ENCODE results near the gene DCBLD2.

Gene DCBLD2

DNA sequence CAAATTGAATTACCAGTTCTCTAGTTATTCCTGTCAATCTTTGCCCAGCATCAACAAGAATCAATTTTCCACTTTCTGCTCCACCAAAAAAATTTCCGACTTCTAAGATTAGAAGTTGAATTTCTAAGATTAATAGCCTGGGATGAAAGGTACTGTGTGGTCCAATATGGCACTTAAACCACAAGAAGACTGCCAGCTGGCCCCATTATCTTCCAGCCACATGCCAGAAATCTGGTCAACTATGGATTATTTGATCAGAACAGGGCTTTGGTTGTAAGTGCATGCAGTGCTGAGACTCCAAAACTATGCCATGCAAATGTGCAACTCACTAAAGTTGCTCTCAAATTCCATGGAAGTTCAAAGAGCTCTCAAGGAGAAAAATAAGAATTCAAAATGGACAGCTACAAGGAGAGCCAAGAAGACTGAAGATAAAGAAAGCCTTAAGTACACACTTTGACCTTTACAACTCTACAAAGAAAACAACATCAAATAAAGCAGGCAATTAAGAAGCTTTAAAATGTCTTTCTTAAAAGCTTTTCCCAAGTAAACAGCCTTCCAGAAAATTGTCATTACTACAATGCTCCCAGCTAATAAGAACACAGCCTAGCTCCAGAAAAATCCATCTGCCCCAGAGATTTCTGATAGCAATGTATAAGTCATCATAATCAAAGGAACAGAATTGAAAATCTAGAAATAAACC lies 74.1 kb downstream of the DCBLD2 start:
- DNase-seq: no peak

DNA sequence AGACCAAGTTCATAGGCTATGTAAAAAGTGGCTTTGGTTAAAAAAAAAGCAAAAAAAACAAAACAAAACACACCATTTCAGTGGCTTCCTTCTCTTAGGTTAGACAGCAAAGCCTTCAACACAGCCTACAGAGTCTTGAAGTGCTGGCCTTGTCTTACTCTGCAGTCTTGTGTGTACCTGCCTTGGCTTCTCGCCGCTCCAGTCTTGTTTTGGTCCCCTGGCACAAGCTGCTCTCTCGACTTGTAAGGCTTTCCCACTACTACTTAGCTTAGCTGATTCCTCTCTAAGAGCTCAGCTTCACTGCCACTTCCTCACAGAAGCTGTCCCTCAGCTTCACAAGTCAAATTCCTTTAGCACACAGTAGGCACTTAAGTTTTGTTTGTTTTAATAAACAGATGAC lies 75.4 kb downstream of the DCBLD2 start:
- DNase-seq: no peak

DNA sequence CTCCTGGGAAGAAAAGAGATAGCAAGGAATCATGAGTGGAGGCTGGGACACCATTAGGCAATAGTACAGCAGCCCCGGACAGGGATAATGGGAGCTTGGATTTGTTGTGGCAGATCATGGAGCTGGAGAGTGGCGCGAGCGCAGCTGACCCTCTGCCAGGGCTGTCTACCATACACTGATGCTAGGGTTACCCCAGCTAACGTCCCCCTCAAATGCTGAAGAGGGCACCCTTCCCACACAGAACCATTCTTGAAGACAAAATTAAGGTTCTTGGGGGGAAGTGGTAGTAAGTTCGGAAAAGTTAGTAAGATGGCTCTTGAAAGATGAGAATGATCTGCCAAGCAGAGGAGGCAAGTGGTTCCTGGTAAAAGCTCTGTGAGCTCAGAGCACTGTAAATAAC lies 77.2 kb downstream of the DCBLD2 start:
- DNase-seq: no peak

DNA sequence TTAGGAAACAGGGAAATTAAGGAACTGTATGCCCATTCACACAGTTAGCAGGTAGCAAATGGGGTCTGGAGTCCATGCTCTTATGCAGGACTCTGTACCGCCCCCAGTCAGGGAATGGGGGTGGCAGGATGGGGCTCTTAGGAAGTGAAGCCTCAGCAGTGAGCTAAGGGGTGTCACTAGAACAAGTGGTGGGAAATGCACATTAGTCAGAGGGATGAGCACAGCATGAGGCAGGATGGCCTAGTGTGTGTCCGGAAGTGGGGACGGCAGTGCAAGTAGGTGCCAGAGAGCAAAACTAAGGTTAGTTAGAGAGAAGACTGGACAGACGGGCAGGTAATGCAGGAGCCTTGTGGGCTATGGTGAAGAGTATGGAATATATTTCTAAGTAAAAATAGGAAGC lies 77.7 kb downstream of the DCBLD2 start:
- no peak for DNase-seq

DNA sequence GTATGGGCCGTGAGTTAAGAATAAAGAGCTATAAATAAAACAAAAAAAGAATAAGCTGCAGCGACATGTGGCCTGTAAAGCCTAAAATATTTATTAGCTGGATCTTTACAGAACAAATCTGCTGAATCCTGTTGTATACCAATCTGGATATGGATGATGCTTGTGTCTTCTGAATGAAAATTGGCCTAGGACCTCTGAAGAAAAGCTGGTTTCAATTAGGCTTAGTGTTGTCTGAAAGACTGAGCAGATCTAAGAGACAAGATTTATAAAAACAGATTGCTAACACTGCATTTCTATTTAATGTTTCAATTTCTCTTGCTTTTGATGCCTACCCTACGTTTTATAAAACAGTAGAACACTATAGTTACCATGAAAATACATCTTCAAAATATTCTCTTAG lies 80.4 kb downstream of the DCBLD2 start:
- DNase-seq: no peak

DNA sequence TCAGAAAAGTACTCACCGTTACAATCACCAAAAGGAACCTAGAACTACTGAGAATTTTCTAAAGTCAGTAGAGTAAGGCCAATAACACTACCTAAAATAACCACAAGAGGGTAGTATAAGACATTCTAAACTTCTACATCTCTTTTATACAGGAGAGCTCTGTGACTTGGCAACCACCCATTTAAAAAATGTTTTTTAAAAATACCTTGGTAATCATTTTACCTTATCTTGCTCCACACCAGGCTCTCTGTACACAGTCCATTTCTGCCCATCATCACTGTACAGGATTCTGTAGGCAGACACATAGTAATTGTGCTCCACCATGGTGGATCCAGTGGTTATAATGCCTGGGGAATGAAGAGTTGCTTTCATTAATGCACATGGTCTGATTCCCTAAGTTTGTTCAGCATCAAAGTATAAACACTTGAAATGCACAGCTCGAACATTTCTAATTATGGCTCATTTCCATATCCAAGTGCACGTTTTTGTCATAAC lies 83.9 kb downstream of the DCBLD2 start:
- peak; percentile 50 for DNase-seq

DNA sequence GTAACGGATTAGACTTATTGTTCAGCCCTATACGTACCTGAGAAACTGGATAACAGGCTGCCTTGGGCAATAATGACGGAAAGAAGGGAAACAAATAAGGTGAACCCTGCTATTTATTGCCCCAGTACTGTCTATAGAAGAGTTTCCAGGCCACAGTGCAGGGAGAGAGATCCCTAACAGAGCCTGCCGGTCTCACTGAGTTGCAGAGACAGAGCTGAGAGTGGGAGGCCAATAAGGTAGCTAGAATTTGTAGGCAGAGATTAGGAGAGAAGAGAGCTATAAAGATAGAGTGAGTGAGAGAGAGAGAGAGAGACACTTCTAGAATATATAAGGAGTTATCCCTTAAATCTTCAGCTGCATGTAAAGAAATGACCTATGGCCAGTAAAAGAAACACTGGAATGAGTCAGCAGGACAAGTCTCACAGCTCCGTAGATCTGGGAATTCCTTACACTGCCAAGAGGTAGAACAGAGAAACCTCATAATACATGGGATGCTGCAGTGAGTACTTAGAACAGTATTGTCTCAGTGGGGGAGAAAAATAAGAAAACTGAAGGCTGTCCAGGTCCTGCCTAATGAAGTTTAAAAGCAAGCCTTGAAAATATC lies 86.6 kb downstream of the DCBLD2 start:
- no peak for DNase-seq

DNA sequence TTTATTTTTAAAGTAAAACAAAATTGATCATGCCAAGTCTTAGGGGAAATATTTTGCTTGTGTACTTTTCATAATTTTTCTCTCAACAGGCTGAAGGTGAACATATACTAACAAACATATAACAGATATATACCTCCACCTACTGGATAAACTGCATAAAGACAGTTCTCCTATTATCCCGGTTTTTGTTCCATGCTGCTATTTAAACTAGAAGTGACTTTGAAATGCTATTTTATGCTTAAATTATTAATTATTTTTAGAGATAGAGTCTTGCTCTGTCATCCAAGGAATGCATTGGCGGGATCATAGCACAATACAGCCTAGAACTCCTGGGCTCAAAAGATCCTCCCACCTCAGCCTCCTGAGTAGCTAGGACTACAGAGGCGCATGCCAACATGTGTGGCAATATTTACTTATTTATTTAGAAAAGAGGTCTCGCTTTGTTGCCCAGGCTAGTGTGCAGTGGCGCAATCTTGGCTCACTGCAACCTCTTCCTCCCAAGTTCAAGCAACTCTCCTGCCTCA lies 88.6 kb downstream of the DCBLD2 start:
- peak; percentile 25 for DNase-seq

DNA sequence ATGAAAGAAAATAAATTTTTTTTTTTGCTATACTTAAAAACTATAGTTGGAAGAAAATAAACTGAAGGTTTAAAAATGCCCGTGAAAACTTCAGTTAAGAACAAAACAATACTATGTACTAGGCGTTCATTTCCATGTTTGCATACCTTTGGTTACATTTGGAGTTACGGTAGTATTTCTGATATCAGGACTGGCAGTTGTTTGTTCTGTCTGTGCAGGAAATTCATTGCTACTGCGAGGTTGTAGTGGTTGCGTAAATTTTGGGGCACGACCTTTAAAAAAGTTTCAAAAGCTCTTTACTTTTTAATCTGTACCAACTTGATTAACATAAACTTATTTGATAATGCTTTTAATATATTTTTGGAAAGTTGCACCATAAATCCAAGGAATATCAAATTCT lies 90.4 kb downstream of the DCBLD2 start:
- no peak for DNase-seq

DNA sequence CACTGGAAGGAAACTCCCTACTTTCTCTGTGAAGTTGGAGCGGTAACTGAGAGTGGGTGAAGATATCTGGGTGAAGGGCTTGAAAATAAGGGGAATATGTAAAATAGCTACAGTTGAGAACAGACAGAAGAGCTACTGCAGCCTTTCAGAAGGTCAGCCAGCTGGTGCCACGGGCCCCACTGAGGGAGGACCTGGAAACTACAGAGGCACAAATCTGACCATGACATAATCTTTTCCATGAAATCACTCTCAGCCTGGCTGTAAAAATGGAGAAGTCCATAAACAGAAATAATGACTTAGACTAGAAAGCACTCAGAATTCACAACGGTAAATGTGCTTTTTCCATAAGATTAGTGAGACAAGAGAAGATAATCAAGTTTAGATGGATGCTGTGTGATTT lies 91.9 kb downstream of the DCBLD2 start:
- no peak for DNase-seq

DNA sequence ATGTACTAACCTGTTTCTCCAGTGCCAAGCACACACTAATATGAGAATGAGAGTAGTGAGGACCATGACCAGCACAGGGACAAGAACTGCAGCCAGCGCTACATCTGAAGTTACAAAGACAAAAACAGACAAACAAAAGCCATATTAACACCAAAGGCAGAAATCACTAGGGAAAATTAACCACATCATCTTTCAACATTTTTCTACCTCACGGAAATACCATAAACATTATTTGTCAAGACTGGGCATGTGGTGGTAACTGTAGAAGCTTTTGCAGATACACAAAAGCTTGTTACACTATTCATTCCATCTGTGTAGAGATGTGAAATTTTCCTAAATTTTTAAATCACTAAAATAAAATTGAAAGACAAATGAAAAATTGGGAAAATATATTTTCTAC lies 93.4 kb downstream of the DCBLD2 start:
- DNase-seq: no peak

DNA sequence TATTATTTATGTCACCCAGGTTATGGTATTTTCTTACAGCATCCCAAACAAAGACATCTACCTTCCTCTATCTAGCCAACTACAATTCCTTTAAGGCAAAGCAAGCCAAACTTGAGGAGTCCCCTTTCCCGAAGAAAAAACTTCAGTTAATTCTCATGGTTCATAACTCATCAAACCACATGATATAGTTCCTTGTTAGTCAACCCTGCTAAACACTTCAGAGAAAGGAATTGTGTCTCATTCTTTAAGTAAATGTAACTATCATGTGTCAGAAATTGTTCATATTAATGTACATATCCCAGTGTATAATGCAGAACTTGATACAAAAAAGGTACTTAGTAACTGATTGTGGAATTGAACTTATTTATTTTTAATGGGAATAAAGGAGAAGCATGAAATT lies 93.9 kb downstream of the DCBLD2 start:
- no peak for DNase-seq

DNA sequence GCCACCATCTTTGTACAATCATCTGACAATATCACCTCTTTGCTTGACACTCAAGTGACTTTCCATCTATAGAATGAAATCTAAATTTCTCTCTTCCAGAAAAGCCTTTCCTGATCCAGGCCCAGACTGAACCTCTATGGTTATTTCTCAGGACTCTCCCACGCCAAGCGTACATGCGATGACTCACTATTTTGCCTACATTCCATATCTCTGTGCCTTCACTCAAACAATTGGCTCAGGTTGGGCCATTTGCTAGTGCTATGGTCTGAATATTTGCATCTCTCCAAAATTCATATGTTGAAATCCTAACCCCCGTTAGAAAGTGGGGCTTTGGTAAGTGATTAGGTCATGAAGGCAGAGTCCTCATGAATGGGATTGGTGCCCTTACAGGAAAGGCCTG lies 94.5 kb downstream of the DCBLD2 start:
- no peak for DNase-seq

DNA sequence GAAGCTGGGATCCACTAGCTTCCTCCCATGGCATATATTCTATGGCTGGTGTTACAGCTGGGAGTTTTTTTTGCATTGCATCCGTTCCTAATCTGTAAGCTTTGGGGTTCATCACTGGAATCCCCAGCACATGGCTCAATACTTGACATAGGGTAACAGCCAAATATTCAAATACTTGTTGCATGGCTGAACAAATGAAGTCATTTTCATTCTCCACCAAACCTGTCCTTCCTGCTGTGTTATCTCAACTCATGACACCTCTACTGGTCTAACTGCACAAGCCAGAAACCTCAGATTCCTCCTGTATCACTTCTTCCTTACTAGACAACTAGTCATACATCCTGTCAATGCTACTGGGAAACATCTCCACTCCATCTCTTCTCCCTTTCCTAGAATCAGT lies 95.0 kb downstream of the DCBLD2 start:
- DNase-seq: no peak

DNA sequence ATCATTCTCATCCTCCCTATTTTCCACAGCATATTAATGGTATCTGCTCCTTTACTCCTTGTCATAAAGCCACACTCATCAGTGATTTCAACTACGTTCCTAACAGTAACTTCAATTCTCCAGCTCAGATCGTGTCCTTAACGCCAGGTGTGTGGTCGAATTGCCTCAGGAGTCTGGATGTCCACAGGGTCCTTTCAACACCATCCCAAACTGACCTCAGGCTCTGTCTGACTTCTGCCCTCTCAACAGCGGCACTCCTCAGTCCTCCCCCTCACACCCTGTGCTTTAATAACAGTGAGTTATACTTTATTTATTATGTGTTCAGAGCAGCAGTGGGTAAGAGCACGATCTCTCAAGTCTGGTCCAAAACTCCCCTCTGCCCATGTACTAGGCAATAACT lies 95.9 kb downstream of the DCBLD2 start:
- DNase-seq: no peak

DNA sequence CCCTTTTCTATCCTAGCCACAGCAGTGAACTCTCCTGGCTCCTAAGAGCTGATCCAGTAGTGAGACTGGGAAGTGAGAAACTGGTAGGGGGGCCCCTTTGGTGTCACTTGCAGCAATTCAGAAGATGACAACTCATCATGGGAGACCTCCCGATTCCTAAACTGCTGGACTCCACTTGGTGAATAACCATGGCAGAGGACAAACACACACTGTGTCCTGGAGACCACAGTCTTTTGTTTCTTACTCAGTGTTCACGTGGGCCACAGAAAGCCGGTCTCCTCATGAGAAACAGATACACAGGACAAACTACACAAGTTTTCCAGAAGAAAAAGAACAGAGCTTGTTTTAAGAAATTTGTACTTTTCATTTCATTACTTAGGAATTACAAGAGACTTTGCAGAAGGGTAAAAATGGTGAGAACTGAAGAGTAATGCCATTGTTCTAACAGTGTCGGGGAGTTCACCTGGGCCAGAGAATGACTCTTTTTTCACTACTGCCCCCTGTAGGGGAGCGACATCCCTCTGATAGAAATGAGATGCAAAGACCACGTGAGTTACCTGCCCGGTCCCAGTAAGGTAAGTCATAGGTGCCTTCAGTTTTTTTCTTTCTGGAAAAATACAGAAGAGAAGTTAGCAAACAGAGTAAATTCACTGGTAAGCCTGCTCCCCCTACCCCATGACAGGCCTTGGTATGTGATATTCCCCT lies 100.3 kb downstream of the DCBLD2 start:
- DNase-seq: no peak

DNA sequence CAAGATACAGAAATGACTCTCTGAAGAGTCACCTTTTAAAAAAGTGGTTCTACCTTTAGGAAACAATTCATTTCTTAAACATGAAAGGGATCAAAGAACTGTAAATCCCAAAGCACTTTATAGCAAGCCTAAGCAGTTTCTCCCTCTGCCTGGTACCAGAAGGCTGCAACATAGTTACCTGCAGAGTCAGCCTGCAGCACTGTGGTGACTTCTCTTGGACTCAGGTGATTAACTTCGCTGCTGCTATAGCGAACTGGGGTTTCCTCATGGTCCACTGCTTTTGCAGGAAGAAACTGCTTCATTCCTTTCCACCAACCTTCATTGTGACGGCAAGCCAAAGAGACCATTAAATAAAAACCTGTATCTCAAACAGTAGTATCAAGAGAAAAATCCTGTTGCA lies 101.1 kb downstream of the DCBLD2 start:
- DNase-seq: no peak

DNA sequence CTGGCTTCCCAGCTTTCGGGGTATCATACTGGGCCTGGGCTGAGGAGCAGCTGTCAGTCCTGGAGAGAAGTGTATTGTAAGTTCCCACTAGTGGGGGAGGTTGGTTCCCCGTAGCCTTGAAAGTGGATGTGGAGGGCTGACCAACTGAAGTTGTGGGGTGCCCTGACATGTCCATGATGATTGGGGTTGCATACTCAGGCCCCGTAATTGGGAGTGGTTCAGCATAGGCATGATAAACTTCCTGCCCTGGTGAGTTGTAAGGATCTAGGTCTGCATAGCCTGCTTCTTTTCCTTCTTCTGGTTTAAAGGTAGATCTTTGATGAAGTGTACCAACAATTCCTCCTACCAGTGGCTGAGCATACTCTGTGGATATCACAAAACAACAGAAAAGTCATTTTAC lies 102.0 kb downstream of the DCBLD2 start:
- DNase-seq: no peak

DNA sequence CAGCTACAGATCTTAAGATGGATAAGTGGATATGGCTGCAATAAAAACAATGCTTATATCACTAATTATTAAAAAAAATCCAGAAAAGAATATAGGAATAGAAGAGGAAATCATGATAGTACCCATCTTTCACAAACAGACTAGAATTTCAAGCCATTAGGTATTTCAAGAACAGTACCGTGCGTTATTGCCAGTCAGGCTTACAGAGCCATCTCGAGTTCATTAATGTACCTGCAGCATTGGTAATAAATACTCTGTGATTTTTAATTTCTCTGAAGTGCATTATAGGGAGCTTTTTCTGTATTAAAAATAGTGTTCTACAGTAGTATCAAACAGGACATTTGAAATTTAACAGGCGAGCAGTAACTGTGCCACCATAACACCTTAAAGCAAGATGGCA lies 102.7 kb downstream of the DCBLD2 start:
- no peak for DNase-seq

DNA sequence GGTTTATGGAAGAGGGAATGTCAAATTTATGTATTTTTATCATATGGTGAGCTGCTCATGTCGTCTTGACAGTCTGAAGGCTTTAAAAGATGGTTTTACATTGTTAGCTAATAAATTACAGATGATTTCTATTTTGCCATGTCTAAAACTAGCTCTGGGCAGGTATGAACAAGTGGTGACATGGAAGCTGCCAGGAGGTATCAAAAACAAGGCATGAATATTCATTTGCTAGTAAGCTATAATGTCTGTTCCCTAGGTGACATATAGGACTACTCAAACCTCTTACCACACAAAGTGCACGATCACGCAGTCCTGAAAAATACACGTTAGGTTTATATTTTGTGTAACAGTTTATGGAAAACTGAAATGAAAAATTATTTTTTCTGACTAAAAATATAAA lies 103.6 kb downstream of the DCBLD2 start:
- DNase-seq: no peak

DNA sequence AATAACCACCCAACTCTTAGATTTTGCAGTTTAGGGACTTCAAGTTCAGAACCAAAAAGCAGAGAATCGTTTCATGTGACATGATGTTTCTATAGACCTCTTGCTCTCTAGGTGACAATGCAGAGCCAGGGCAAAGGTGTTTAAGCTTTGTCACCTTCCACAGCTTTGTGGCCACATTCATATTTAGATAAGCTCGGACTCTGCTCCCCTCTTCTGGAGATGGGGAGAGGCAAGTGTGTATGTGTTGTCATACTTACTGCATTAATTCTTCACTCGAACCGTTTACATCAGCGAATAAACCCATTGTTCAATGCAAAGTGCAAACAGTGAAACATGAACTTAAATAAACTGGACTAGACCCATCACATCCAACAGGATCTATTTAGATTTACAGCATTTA lies 105.2 kb downstream of the DCBLD2 start:
- DNase-seq: no peak

DNA sequence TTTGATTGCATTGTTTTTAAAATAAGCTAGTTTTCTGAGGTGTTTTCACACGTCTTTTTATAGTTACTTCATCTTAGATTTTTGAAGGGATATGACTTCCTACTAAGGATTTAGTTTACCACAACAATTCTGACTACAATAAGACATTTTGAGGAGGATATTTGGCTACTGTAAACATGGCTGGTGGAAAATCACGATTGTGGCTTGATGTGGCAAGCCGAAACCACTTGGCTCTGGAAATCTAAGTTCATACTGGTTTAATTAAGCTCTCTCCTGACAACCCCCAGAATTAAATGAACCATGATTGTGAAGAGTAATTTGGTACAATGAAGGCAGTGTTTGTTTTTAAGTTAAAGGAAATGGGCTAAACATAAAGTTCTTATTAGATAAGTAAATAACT lies 107.5 kb downstream of the DCBLD2 start:
- no peak for DNase-seq

DNA sequence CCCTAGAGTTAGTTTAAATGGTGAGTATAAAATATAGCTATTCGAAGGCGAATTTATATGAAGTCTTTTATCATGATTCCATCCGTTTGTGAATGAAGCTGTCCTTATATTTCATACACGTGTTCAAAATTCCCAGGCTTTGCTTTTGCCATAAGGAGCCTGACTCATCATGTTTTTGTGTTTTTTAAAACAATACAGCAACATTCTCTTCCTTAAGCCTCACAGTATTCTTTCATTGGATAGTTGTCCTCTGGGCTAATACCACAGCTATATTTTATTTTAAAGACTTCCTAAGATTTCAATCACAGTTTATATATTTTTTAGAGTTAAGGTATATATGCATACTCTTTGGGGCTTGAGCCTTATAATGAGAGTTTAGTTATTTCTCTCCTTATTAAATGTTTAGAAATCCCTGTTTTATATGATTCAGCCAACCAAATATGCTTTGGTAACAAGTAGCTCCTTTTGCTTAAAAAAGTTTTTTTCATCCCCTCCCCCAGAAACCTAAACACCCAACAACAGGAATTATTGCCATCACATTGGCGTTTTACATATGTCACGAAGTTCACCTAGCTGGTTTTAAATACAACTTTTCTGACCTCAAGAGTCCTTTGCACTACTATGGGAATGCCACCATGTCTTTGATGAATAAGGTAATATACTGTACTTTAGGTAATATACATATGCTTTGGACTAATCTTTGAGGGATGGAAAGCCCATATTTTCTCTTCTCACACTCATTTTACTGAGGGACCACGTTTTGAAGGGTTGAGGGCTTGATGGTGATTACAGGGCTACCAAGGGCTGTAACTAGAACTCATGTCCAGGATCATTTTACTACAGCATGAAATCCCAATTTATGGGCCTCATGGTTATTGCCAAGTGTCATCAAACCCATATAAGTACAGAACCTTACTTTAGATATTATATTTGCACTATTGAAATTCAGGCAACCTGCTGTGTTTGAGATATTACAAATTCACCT lies 109.9 kb downstream of the DCBLD2 start:
- no peak for DNase-seq
